Heart left ventricle (tissue), 13 donors: ENCODE results near the gene E2F7.

Experiments
- CTCF ChIP-seq, 12 donors: fragments of 200-600 bp; sonication (generic) in 4 of 12; IDR thresholded peaks; one replicate each; pipeline versions ENCODE4 v1.5.0 to v1.8.0; 2018 to 2022; ENCODE audit warnings: antibody characterized with exemption in 12 of 12, mild to moderate bottlenecking in 5 of 12
- POLR2A ChIP-seq, 2 donors: fragments of 450-650 bp; IDR thresholded peaks; one replicate each; pipeline ENCODE4 v1.6.1; 2017; ENCODE audit warnings: antibody characterized with exemption in 2 of 2, mild to moderate bottlenecking in 2 of 2, moderate library complexity in 2 of 2
- donor health status: ischemic (EF 13 %, LVEDD 7.1; RV severe dilation, severe dysfunction).
- donor health status: DM: no; HTN: yes; CAD: no.
- donor health status: DM: no; HTN: no; CAD: no.
- donor health status: ischemic (EF 25% LVEDD 6.9; RV normal size, moderate dysfunction).
- donor health status: ischemic (EF 25% LVEDD 5.7; RV mildly dilated, moderate dysfunction).
- donor health status: ischemic (EF 35%, LVEDD 5.7; RV mildly dilated, moderate dysfunction).
- donor health status: nonischemic (EF 11% LVEDD 7.7; RV severe dilation, severe dysfunction).
- donor health status: DM: yes; HTN: yes; CAD: no.
- donor health status: PGD.
- donor health status: ischemic (EF 29% LVEDD 5.4; RV normal size, mild dysfunction).
- donor health status: nonischemic (EF 23%, LVEDD 6.1; RV moderate dilation, normal function).

- TF ChIP-seq POLR2A (IDR thresholded peaks at IDR 0.05) (no peak), CTCF (IDR thresholded peaks at IDR 0.05) (no peak)
Observed at GRCh38 chr12:76998908-76999556, 66.3 kb downstream of the E2F7 start.
